ENCODE data around the gene DPYD. TPM values are rescaled to one million over a fixed set of nuclear protein-coding genes. Genes with fewer than 3 reads are reported as not detected.

The DPYD gene
- total RNA-seq, 2 donors from 2014 or later, result 9.2 to 17.5 TPM

DNA sequence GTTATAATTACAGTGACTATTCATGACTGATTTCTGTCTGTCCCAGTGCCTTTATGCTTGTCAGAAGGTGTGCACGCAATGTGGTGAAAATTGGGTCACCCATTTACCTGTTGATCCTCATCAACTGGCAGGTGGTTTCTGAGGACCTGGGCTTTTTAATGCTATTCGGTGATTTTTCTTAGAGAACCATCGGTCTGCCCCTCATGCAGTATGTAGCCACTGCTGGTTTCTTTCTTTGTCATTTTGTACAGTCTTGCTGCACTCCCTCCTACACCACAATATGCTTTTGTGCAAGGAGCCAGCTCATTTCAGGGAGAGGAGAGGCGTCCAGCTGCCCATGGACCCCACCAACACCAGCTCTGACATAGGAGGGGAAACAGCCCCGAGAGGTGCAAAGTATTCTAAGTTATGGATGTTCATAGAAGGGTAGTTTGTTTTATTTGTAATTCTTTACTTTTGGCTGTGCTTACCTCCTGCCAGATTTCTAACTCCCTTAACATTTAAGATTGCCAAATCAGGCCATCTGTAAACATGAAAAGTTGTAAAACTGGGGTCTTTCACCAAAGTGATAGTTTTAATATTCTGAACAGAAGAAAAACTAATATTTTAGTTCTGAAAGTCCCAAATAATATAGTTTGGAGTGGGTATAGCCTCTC, 873.9 kb downstream of the DPYD start:
- H3K36me3 ChIP-seq (ENCODE audit: control insufficient read depth, insufficient read depth, low read length), result no peaks in the 10 kb centered on the region
- 92 to 93% methylated on average over 3 to 4 of the region's 5 CpGs for WGBS, 2 experiments (ENCODE audit: insufficient coverage in 1 of 2, insufficient read length in 1 of 2)

GRCh38 chr1:97044159-97044760, 876.6 kb downstream of the DPYD start:
- 88 to 90% methylated on average over 4 to 7 of the region's 7 CpGs for WGBS, 2 experiments (ENCODE audit: insufficient coverage in 1 of 2, insufficient read length in 1 of 2)
- H3K27me3 ChIP-seq (ENCODE audit: control insufficient read depth, insufficient read depth, low read length, poor library complexity, severe bottlenecking), result no peaks in the 10 kb centered on the region
- H3K36me3 ChIP-seq (ENCODE audit: control insufficient read depth, insufficient read depth, low read length), result no peaks in the 10 kb centered on the region
- H3K27ac ChIP-seq (ENCODE audit: low read depth, low read length), result no peak overlapping the region
- Mint-ChIP-seq H3K36me3 (ENCODE audit: low read depth) (no peaks in the 10 kb centered on the region), H3K27ac (no peak overlapping the region), H3K4me3 (no peak overlapping the region), H3K4me1 (no peaks in the 10 kb centered on the region), H3K27me3 (ENCODE audit: insufficient read depth) (no peaks in the 10 kb centered on the region), H3K9me3 (peaks cover under 1% of the 10 kb centered on the region)
- H3K4me3 ChIP-seq (ENCODE audit: low read length), result no peak overlapping the region
- no peak overlapping the region for H3K9ac ChIP-seq (ENCODE audit: extremely low read depth, low read length, poor library complexity, severe bottlenecking)
- TF ChIP-seq, protein P1, sequence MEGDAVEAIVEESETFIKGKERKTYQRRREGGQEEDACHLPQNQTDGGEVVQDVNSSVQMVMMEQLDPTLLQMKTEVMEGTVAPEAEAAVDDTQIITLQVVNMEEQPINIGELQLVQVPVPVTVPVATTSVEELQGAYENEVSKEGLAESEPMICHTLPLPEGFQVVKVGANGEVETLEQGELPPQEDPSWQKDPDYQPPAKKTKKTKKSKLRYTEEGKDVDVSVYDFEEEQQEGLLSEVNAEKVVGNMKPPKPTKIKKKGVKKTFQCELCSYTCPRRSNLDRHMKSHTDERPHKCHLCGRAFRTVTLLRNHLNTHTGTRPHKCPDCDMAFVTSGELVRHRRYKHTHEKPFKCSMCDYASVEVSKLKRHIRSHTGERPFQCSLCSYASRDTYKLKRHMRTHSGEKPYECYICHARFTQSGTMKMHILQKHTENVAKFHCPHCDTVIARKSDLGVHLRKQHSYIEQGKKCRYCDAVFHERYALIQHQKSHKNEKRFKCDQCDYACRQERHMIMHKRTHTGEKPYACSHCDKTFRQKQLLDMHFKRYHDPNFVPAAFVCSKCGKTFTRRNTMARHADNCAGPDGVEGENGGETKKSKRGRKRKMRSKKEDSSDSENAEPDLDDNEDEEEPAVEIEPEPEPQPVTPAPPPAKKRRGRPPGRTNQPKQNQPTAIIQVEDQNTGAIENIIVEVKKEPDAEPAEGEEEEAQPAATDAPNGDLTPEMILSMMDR (conservative IDR thresholded peaks at IDR 0.05), result peak; percentile 44
- no peaks in the 10 kb centered on the region for H3K4me1 ChIP-seq (ENCODE audit: control insufficient read depth, insufficient read depth, low read length)
- no peaks in the 10 kb centered on the region for H3K9me3 ChIP-seq (ENCODE audit: control insufficient read depth, low read length)
- peak; percentile 50 for DNase-seq

More for the DNA sequence above, 873.9 kb downstream of the DPYD start:
- H3K4me1 Mint-ChIP-seq, result no peaks in the 10 kb centered on the region
- no peaks in the 10 kb centered on the region for H3K27me3 Mint-ChIP-seq (ENCODE audit: insufficient read depth)
- H3K4me1 ChIP-seq (ENCODE audit: control insufficient read depth, insufficient read depth, low read length), result no peaks in the 10 kb centered on the region
- no peaks in the 10 kb centered on the region for H3K9me3 Mint-ChIP-seq
- H3K9me3 ChIP-seq (ENCODE audit: control insufficient read depth, low read length), result no peaks in the 10 kb centered on the region
- H3K27ac Mint-ChIP-seq, result no peak overlapping the region
- TF ChIP-seq, protein P1 (conservative IDR thresholded peaks at IDR 0.05), result no peak
- no peak for DNase-seq
- H3K4me3 Mint-ChIP-seq, result no peak overlapping the region
- H3K27ac ChIP-seq (ENCODE audit: low read depth, low read length), result no peak overlapping the region
- H3K27me3 ChIP-seq (ENCODE audit: control insufficient read depth, insufficient read depth, low read length, poor library complexity, severe bottlenecking), result no peaks in the 10 kb centered on the region
- H3K4me3 ChIP-seq (ENCODE audit: low read length), result no peak overlapping the region
- H3K36me3 Mint-ChIP-seq (ENCODE audit: low read depth), result no peaks in the 10 kb centered on the region
- H3K9ac ChIP-seq (ENCODE audit: extremely low read depth, low read length, poor library complexity, severe bottlenecking), result no peak overlapping the region

DNA sequence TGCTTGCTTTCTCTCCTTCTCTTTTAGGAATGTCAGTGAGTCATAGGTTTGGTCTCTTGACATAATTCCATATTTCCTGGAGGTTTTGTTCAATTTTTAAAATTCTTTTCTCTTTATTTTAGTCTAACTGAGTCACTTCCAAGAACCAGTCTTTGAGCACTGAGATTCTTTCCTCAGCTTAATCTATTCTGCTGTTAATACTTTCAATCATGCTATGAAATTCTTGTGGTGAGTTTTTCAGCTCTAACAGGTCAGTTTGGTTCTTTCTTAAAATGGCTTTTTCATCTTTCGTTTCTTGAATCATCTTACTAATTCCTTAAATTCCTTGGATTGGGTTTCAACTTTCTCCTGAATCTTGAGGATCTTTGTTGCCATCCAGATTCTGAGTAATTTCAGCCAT, 878.3 kb downstream of the DPYD start:
- no peaks in the 10 kb centered on the region for H3K36me3 Mint-ChIP-seq (ENCODE audit: low read depth)
- no peaks in the 10 kb centered on the region for H3K4me1 ChIP-seq (ENCODE audit: control insufficient read depth, insufficient read depth, low read length)
- no peak overlapping the region for H3K9ac ChIP-seq (ENCODE audit: extremely low read depth, low read length, poor library complexity, severe bottlenecking)
- 96 to 100% methylated on average over 1 of the region's 1 CpG for WGBS, 2 experiments (ENCODE audit: insufficient coverage in 1 of 2, insufficient read length in 1 of 2)
- DNase-seq, result no peak
- TF ChIP-seq, protein P1 (conservative IDR thresholded peaks at IDR 0.05), result no peak
- peaks cover 6% of the 10 kb centered on the region for H3K9me3 Mint-ChIP-seq
- H3K9me3 ChIP-seq (ENCODE audit: control insufficient read depth, low read length), result peaks cover 6% of the 10 kb centered on the region
- no peak overlapping the region for H3K27ac ChIP-seq (ENCODE audit: low read depth, low read length)
- H3K4me1 Mint-ChIP-seq, result no peaks in the 10 kb centered on the region
- H3K4me3 ChIP-seq (ENCODE audit: low read length), result no peak overlapping the region
- no peaks in the 10 kb centered on the region for H3K27me3 Mint-ChIP-seq (ENCODE audit: insufficient read depth)
- no peak overlapping the region for H3K27ac Mint-ChIP-seq
- no peak overlapping the region for H3K4me3 Mint-ChIP-seq
- no peaks in the 10 kb centered on the region for H3K36me3 ChIP-seq (ENCODE audit: control insufficient read depth, insufficient read depth, low read length)
- no peaks in the 10 kb centered on the region for H3K27me3 ChIP-seq (ENCODE audit: control insufficient read depth, insufficient read depth, low read length, poor library complexity, severe bottlenecking)

Data from endodermal cell (in vitro differentiated cells).